IMR-90 (cell line): ENCODE measurements around the gene CACNG5. TPM values are rescaled to one million over a fixed set of nuclear protein-coding genes. Genes with fewer than 3 reads are reported as not detected.

Source experiments
- ATAC-seq: fragments of 200-7000 bp; cut with Tn5 transposase; 2 replicates; pipeline ENCODE4 v1.9.1; 2020; ENCODE audit warnings: low read depth, mild to moderate bottlenecking, moderate library complexity
- BruUV-seq: library from RNA; stranded (reverse); fragments of 400-500 nt; replicated peaks from 2 replicates; lab custom pipeline; 2021; lab: Mats Ljungman, UMichigan
- CTCF ChIA-PET: fragments of 300-600 bp; formaldehyde crosslinking; extraction: SDS; loops from one replicate; lab custom pipeline; 2021; ENCODE audit warnings: antibody characterized with exemption; lab: Yijun Ruan, JAX
- POLR2A ChIA-PET: fragments of 300-600 bp; sonication (Branson Sonifier 250); formaldehyde crosslinking; loops from one replicate; lab custom pipeline; 2022; ENCODE audit warnings: antibody characterized with exemption; ENCODE audit not compliant: unreplicated experiment; lab: Charles Lee
- DNase-seq: peaks from one replicate; pipeline ENCODE4 v3.0.0; 2013
- H2AFZ ChIP-seq: replicated peaks from 2 replicates; pipeline ENCODE3; 2013; ENCODE audit warnings: low read length, mild to moderate bottlenecking; ENCODE audit not compliant: poor library complexity
- H2AK5ac ChIP-seq: 2 replicates; pipeline ENCODE4 v1.6.1; 2013; ENCODE audit warnings: low read depth, low read length, inconsistent platforms
- H2AK9ac ChIP-seq: replicated peaks from 2 replicates; pipeline ENCODE3; 2013; ENCODE audit warnings: mild to moderate bottlenecking, low read depth, low read length, moderate library complexity; ENCODE audit not compliant: poor library complexity
- H2BK120ac ChIP-seq: 2 replicates; pipeline ENCODE4 v1.6.1; 2013; ENCODE audit warnings: low read depth, low read length, inconsistent platforms
- H2BK15ac ChIP-seq: 3 replicates; pipeline ENCODE4 v1.6.1; 2013; ENCODE audit warnings: low read depth, low read length, inconsistent platforms
- H2BK20ac ChIP-seq: 2 replicates; pipeline ENCODE4 v1.6.1; 2013; ENCODE audit warnings: low read depth, mild to moderate bottlenecking, inconsistent platforms, low read length, moderate library complexity
- H2BK5ac ChIP-seq: 2 replicates; pipeline ENCODE4 v1.6.1; 2013; ENCODE audit warnings: mild to moderate bottlenecking, low read depth, low read length, inconsistent platforms; ENCODE audit not compliant: poor library complexity, severe bottlenecking
- H3K14ac ChIP-seq: replicated peaks from 2 replicates; pipeline ENCODE4 v1.6.1; 2013; ENCODE audit warnings: low read depth, low read length, inconsistent platforms
- H3K18ac ChIP-seq: 2 replicates; pipeline ENCODE4 v1.6.1; 2013; ENCODE audit warnings: low read depth, low read length, control low read depth
- H3K23ac ChIP-seq: 2 replicates; pipeline ENCODE4 v1.6.1; 2013; ENCODE audit warnings: low read depth, low read length, inconsistent platforms
- H3K27ac ChIP-seq: 2 replicates; pipeline ENCODE4 v1.5.1; 2013; ENCODE audit warnings: mild to moderate bottlenecking, control low read depth, low read length; ENCODE audit not compliant: insufficient read depth
- H3K27me3 ChIP-seq: 2 replicates; pipeline ENCODE4 v1.6.1; 2013; ENCODE audit warnings: low read length; ENCODE audit not compliant: control insufficient read depth, insufficient read depth
- H3K36me3 ChIP-seq: 2 replicates; pipeline ENCODE4 v1.6.1; 2013; ENCODE audit warnings: low read length, mixed read lengths; ENCODE audit not compliant: control insufficient read depth, insufficient read depth
- H3K4ac ChIP-seq: 2 replicates; pipeline ENCODE4 v1.6.1; 2013; ENCODE audit warnings: low read depth, low read length, inconsistent platforms
- H3K4me1 ChIP-seq: 2 replicates; pipeline ENCODE4 v1.6.1; 2013; ENCODE audit warnings: low read length, mixed read lengths; ENCODE audit not compliant: control insufficient read depth, insufficient read depth
- H3K4me2 ChIP-seq: 2 replicates; pipeline ENCODE4 v1.6.1; 2013; ENCODE audit warnings: low read depth, mild to moderate bottlenecking, control low read depth, low read length, moderate library complexity
- H3K4me3 ChIP-seq: 2 replicates; pipeline ENCODE4 v1.5.1; 2013; ENCODE audit warnings: low read depth, mild to moderate bottlenecking, control low read depth, low read length, moderate library complexity; ENCODE audit not compliant: insufficient read depth
- H3K56ac ChIP-seq: 2 replicates; pipeline ENCODE4 v1.6.1; 2013; ENCODE audit warnings: low read length, inconsistent platforms; ENCODE audit not compliant: insufficient read depth; ENCODE audit errors: extremely low read depth
- H3K79me1 ChIP-seq, 2 experiments: 2 replicates each; pipeline ENCODE4 v1.6.1; 2013; ENCODE audit warnings: low read length in 2 of 2, inconsistent platforms in 1 of 2, low read depth in 1 of 2
- H3K9ac ChIP-seq: 2 replicates; pipeline ENCODE4 v1.6.1; 2013; ENCODE audit warnings: low read depth, low read length, control low read depth
- H3K9me1 ChIP-seq: 2 replicates; pipeline ENCODE4 v1.6.1; 2013; ENCODE audit warnings: low read length, inconsistent platforms; ENCODE audit not compliant: insufficient read depth
- H3K9me3 ChIP-seq: 2 replicates; pipeline ENCODE4 v1.6.1; 2013; ENCODE audit warnings: low read length; ENCODE audit not compliant: control insufficient read depth, insufficient read depth
- H4K20me1 ChIP-seq: 2 replicates; pipeline ENCODE4 v1.6.1; 2013; ENCODE audit warnings: low read length, inconsistent platforms; ENCODE audit not compliant: insufficient read depth
- H4K5ac ChIP-seq: 2 replicates; pipeline ENCODE4 v1.6.1; 2013; ENCODE audit warnings: mild to moderate bottlenecking, low read depth, low read length, control low read depth
- H4K8ac ChIP-seq, 2 experiments: 2 replicates each; pipeline ENCODE4 v1.6.1; 2013; ENCODE audit warnings: low read depth in 2 of 2, low read length in 2 of 2, control low read depth in 1 of 2, inconsistent platforms in 1 of 2
- H4K91ac ChIP-seq: 2 replicates; pipeline ENCODE4 v1.6.1; 2013; ENCODE audit warnings: low read depth, low read length, inconsistent platforms; ENCODE audit not compliant: insufficient read depth
- BHLHE40 ChIP-seq: fragments of 150-350 bp; IDR thresholded peaks from 2 replicates; pipeline ENCODE4 v1.6.1; 2016; ENCODE audit warnings: mild to moderate bottlenecking, low read depth, low read length
- CEBPB ChIP-seq: IDR thresholded peaks from 2 replicates; pipeline ENCODE4 v1.6.1; 2012; ENCODE audit warnings: low read depth, low read length, improper control_type of control experiment
- CHD1 ChIP-seq: IDR thresholded peaks from 2 replicates; pipeline ENCODE4 v1.6.1; 2012; ENCODE audit warnings: low read depth, low read length, improper control_type of control experiment
- FOS ChIP-seq: fragments of 150-350 bp; IDR thresholded peaks from 2 replicates; pipeline ENCODE4 v1.6.1; 2016; ENCODE audit warnings: low read depth, low read length
- MAFK ChIP-seq: IDR thresholded peaks from 2 replicates; pipeline ENCODE4 v1.6.1; 2012; ENCODE audit warnings: low read depth, low read length, improper control_type of control experiment
- MAZ ChIP-seq: IDR thresholded peaks from 2 replicates; pipeline ENCODE4 v1.6.1; 2012; ENCODE audit warnings: low read depth, mild to moderate bottlenecking, low read length, improper control_type of control experiment, moderate library complexity, borderline replicate concordance
- MXI1 ChIP-seq: IDR thresholded peaks from 2 replicates; pipeline ENCODE4 v1.6.1; 2012; ENCODE audit warnings: low read depth, mild to moderate bottlenecking, low read length, moderate library complexity, borderline replicate concordance
- NFE2L2 ChIP-seq: fragments of 150-350 bp; IDR thresholded peaks from 2 replicates; pipeline ENCODE4 v1.6.1; 2016; ENCODE audit warnings: low read depth, mild to moderate bottlenecking, low read length
- POLR2A ChIP-seq: IDR thresholded peaks from 2 replicates; pipeline ENCODE4 v1.6.1; 2012; ENCODE audit warnings: mild to moderate bottlenecking, low read depth, low read length
- RAD21 ChIP-seq: IDR thresholded peaks from 2 replicates; pipeline ENCODE4 v1.6.1; 2012; ENCODE audit warnings: low read length, improper control_type of control experiment
- RCOR1 ChIP-seq: IDR thresholded peaks from 2 replicates; pipeline ENCODE4 v1.6.1; 2012; ENCODE audit warnings: mild to moderate bottlenecking, low read length, improper control_type of control experiment; ENCODE audit not compliant: insufficient replicate concordance
- RFX5 ChIP-seq: IDR thresholded peaks from 2 replicates; pipeline ENCODE4 v1.8.0; 2012; ENCODE audit warnings: low read depth, mild to moderate bottlenecking, low read length, moderate library complexity
- SMC3 ChIP-seq: fragments of 150-350 bp; IDR thresholded peaks from 2 replicates; pipeline ENCODE4 v1.6.1; 2016; ENCODE audit warnings: low read depth, mild to moderate bottlenecking, antibody characterized with exemption, low read length, moderate library complexity
- WGBS, 2 experiments: methylation state at CpG; one replicate each; pipeline versions ENCODE4 v1.1.5 to v1.1.7; 2013; ENCODE audit warnings: missing lambda C conversion rate in 2 of 2; ENCODE audit not compliant: insufficient read length in 1 of 2; ENCODE audit errors: extremely low coverage in 2 of 2; 5-methylcytosine and 5-hydroxymethylcytosine counted together
- dilution Hi-C: fragments of 300-500 bp; cut with HindIII; formaldehyde crosslinking; loops from one replicate; pipeline ENCODE4 v1.14.3; 2018; ENCODE audit warnings: low sequenced_read_pairs; ENCODE audit not compliant: unreplicated experiment
- in situ Hi-C: fragments of 300-500 bp; cut with MboI; formaldehyde crosslinking; loops from 3 replicates; pipeline ENCODE4 v1.14.3; 2019; ENCODE audit warnings: low sequenced_read_pairs, inconsistent platforms, mixed read lengths
- intact Hi-C: fragments of 100-400 bp; cut with micrococcal nuclease; formaldehyde crosslinking; loops from 2 replicates; pipeline ENCODE4 v1.10.0; 2022
- polyA plus RNA-seq, 3 experiments: library from polyadenylated mRNA; depleted of rRNA; stranded (reverse); fragments of >200 nt; gene quantifications; 2 replicates each; pipeline ENCODE4 v1.2.3, GENCODE V29; 2012; ENCODE audit warnings: low replicate concordance in 1 of 3
- total RNA-seq: library from RNA; depleted of rRNA; stranded (reverse); fragments of >200 nt; gene quantifications from 2 replicates; pipeline ENCODE4 v1.2.3, GENCODE V29; 2012
- TF ChIP-seq, protein P1 (sequence below): conservative IDR thresholded peaks from 2 replicates; pipeline ENCODE4 v1.5.1; 2012; ENCODE audit warnings: mild to moderate bottlenecking, low read depth, low read length, improper control_type of control experiment
- TF ChIP-seq, protein P2 (sequence below): fragments of 150-350 bp; IDR thresholded peaks from 2 replicates; pipeline ENCODE4 v1.6.1; 2016; ENCODE audit warnings: low read depth, mild to moderate bottlenecking, low read length, moderate library complexity, borderline replicate concordance
- TF ChIP-seq, protein P3 (sequence below): fragments of 150-350 bp; IDR thresholded peaks from 2 replicates; pipeline ENCODE4 v1.6.1; 2017; ENCODE audit warnings: mild to moderate bottlenecking, antibody characterized with exemption, low read length, low read depth

CACNG5 gene
- total and polyA plus RNA-seq, 2 of the 4 experiments (the other 2 are of a cell fraction): not detected

DNA sequence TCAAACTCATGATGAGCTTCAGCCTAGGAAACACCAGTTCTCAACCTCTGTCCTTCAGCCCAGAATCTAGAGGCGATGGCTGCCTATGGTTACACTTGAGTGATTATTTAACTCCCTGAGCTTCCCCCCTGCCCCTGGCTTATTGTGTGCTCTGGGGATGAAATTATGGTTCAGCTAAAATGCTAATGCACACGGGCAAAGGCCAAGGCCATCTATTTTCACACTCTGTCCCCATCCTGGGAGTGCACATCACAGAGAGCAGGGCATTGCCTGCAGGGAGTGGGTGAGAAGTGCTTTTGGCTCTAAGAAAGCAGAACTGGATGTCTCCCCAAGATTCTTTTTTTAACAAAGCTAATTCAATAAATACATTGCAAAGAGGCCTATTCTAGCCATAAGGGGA lies 21.6 kb upstream of the CACNG5 start:
- in situ Hi-C loops: no loop called here
- Histone ChIP-seq H2BK5ac (no peak overlapping the region), H2BK120ac (no peak overlapping the region), H3K27ac (no peak overlapping the region), H3K23ac (no peak overlapping the region), H2AK5ac (no peak overlapping the region), H3K4me3 (no peak overlapping the region), H2AFZ (no peak overlapping the region), H3K9me1 (no peaks in the 10 kb centered on the region), H3K4ac (no peak overlapping the region), H3K79me1 (no peaks in the 10 kb centered on the region), H4K91ac (no peak overlapping the region), H4K5ac (no peak overlapping the region), H2BK15ac (no peak overlapping the region), H4K8ac (no peak overlapping the region), H4K20me1 (no peaks in the 10 kb centered on the region; the same call in 1 of the 2 replicates), H2AK9ac (no peak overlapping the region), H3K18ac (no peak overlapping the region), H3K4me1 (no peaks in the 10 kb centered on the region), H3K4me2 (no peak overlapping the region), H3K27me3 (peaks cover 1% of the 10 kb centered on the region; the same call in 1 of the 2 replicates), H3K9me3 (peaks cover 7% of the 10 kb centered on the region; the same call in 1 of the 2 replicates), H3K9ac (no peak overlapping the region), H2BK20ac (no peak overlapping the region), H3K36me3 (no peaks in the 10 kb centered on the region), H3K14ac (no peak overlapping the region), H3K56ac (no peak overlapping the region)
- no peak for ATAC-seq
- ChIA-PET CTCF (no interaction called here), POLR2A (no interaction called here)
- dilution Hi-C loops: no loop called here
- no CpG with 5 or more reads among the region's 2 CpGs for WGBS, 2 experiments
- no TSS peak for BruUV-seq
- no peak for DNase-seq
- intact Hi-C loops: no loop called here
- no peak for TF ChIP-seq SMC3
- no peak for TF ChIP-seq CEBPB
- no peak for TF ChIP-seq MAFK
- no peak for TF ChIP-seq MXI1
- TF ChIP-seq, protein P1, sequence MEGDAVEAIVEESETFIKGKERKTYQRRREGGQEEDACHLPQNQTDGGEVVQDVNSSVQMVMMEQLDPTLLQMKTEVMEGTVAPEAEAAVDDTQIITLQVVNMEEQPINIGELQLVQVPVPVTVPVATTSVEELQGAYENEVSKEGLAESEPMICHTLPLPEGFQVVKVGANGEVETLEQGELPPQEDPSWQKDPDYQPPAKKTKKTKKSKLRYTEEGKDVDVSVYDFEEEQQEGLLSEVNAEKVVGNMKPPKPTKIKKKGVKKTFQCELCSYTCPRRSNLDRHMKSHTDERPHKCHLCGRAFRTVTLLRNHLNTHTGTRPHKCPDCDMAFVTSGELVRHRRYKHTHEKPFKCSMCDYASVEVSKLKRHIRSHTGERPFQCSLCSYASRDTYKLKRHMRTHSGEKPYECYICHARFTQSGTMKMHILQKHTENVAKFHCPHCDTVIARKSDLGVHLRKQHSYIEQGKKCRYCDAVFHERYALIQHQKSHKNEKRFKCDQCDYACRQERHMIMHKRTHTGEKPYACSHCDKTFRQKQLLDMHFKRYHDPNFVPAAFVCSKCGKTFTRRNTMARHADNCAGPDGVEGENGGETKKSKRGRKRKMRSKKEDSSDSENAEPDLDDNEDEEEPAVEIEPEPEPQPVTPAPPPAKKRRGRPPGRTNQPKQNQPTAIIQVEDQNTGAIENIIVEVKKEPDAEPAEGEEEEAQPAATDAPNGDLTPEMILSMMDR: no peak
- no peak for TF ChIP-seq RFX5
- no peak for TF ChIP-seq CHD1
- TF ChIP-seq POLR2A: no peak
- no peak for TF ChIP-seq BHLHE40
- TF ChIP-seq, protein P2, sequence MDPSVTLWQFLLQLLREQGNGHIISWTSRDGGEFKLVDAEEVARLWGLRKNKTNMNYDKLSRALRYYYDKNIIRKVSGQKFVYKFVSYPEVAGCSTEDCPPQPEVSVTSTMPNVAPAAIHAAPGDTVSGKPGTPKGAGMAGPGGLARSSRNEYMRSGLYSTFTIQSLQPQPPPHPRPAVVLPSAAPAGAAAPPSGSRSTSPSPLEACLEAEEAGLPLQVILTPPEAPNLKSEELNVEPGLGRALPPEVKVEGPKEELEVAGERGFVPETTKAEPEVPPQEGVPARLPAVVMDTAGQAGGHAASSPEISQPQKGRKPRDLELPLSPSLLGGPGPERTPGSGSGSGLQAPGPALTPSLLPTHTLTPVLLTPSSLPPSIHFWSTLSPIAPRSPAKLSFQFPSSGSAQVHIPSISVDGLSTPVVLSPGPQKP: no peak
- TF ChIP-seq, protein P3, sequence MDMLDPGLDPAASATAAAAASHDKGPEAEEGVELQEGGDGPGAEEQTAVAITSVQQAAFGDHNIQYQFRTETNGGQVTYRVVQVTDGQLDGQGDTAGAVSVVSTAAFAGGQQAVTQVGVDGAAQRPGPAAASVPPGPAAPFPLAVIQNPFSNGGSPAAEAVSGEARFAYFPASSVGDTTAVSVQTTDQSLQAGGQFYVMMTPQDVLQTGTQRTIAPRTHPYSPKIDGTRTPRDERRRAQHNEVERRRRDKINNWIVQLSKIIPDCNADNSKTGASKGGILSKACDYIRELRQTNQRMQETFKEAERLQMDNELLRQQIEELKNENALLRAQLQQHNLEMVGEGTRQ: no peak
- no peak for TF ChIP-seq FOS
- no peak for TF ChIP-seq NFE2L2
- no peak for TF ChIP-seq RAD21
- TF ChIP-seq RCOR1: no peak
- TF ChIP-seq MAZ: no peak
